Measurements from ENCODE around the gene PCBD1.

DNA sequence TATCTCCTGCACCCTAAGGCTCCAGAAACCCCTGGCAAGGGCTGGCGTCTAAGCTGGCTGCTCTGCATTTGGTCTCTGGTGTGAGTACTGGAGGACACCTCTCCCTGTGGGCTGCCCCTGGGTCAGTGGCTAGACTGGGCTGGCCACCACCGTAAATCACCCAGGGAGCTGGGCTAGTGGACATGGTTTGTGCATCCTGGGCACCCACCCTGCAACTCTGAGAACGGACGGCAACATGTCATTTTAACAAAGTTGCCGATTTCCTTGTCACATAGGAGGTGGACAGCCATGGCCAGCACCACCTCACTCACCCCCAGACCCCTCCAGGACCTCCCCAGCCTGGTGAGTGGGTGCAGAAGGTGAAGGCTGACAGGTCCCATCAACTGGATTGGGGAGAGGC is 26.8 kb upstream of the PCBD1 start:
- TF ChIP-seq POLR2A (IDR thresholded peaks at IDR 0.05; ENCODE audit: low read length) (no peak), RARB (CRISPR knock-in tag; IDR thresholded peaks at IDR 0.05) (no peak), CTCF (IDR thresholded peaks at IDR 0.05) (no peak), E2F6 (IDR thresholded peaks at IDR 0.05; ENCODE audit: borderline replicate concordance, low read depth) (no peak), PHF8 (IDR thresholded peaks at IDR 0.05; ENCODE audit: borderline replicate concordance, low read depth) (no peak), BHLHE40 (IDR thresholded peaks at IDR 0.05; ENCODE audit: low read depth, low read length) (no peak), RFX5 (IDR thresholded peaks at IDR 0.05) (no peak), MYC (IDR thresholded peaks at IDR 0.05; ENCODE audit: borderline replicate concordance, low read length) (no peak), ZFP36 (IDR thresholded peaks at IDR 0.05; ENCODE audit: borderline replicate concordance, partially characterized antibody) (no peak), EHF (CRISPR knock-in tag; IDR thresholded peaks at IDR 0.05) (no peak)
- TF ChIP-seq, protein P1, sequence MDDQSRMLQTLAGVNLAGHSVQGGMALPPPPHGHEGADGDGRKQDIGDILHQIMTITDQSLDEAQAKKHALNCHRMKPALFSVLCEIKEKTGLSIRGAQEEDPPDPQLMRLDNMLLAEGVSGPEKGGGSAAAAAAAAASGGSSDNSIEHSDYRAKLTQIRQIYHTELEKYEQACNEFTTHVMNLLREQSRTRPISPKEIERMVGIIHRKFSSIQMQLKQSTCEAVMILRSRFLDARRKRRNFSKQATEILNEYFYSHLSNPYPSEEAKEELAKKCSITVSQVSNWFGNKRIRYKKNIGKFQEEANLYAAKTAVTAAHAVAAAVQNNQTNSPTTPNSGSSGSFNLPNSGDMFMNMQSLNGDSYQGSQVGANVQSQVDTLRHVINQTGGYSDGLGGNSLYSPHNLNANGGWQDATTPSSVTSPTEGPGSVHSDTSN (IDR thresholded peaks at IDR 0.05): no peak
- TF ChIP-seq, protein P2, sequence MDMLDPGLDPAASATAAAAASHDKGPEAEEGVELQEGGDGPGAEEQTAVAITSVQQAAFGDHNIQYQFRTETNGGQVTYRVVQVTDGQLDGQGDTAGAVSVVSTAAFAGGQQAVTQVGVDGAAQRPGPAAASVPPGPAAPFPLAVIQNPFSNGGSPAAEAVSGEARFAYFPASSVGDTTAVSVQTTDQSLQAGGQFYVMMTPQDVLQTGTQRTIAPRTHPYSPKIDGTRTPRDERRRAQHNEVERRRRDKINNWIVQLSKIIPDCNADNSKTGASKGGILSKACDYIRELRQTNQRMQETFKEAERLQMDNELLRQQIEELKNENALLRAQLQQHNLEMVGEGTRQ (IDR thresholded peaks at IDR 0.05): no peak
